Kidney capillary endothelial cell (primary cell): Measurements from ENCODE around the gene TTC17.
A peak's percentile ranks its signal among the peaks of the same experiment; 100 is the strongest.
"Not testable (repeated sequence)": the region's sequence is repeated elsewhere in the genome, so short reads cannot be mapped to it uniquely, and the experiment has no call there.

Source experiments
- DNase-seq: peaks from one replicate; pipeline ENCODE4 v3.0.0-alpha.2; 2018; ENCODE audit warnings: low spot score

The TTC17 gene

DNA sequence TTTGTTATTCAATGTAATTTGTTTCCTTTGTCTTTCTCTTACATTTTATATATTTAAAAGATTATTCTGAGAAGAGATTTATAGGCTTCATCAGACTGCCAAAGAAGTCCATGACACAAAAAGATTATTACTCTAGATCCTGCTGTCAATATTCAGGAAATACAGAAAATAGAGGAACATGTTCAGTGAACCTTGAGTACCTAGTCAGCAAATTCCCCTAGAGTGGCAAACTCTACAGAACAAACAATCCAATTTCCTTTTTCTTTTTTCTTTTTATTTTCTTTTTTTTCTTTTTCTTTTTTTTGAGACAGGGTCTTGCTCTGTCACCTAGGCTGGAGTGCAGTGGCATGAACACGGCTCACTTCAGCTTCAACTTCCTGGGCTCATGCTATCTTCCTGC lies 23.9 kb downstream of the TTC17 start:
- DNase-seq = no peak

- DNase-seq = no peak
Observed at GRCh38 chr11:43384393-43384792, 25.7 kb downstream of the TTC17 start.

GRCh38 chr11:43392713-43393112 lies 34.0 kb downstream of the TTC17 start:
- no peak for DNase-seq

- DNase-seq = no peak
Observed at GRCh38 chr11:43393765-43394355, 35.1 kb downstream of the TTC17 start.

- DNase-seq = no peak
Observed at GRCh38 chr11:43396617-43397016, 37.9 kb downstream of the TTC17 start.

GRCh38 chr11:43397251-43397650 lies 38.5 kb downstream of the TTC17 start:
- no peak for DNase-seq

DNA sequence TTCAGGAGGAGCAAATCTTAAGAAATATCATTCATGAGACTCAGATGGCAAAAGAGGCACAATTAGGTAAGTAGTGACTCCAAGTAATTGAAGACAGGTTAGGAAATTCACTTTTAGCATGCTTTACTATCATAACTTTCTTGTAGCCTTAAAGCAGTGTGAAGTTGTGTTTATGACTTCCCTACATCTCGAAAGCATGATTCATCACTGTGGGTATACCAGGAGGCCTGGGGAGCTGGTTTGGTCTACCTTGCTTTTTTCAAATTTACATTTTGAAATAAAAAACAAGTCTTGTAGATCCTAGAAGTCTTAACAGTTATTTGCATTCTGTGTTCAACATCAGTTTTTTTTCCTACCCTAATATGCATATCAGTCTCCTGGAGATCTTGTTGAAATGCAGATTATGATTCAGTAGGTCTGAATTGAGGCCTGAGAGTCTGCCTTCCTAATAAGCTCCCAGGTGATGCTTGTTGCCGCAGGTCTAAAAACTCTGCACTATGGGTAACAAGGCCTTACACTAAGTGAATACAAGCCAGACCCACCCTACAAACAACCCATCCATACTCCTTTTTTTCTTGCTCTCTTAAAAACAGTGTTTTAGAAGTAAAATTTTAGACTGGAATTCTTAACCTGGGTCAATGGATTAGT lies 41.4 kb downstream of the TTC17 start:
- DNase-seq = no peak

DNA sequence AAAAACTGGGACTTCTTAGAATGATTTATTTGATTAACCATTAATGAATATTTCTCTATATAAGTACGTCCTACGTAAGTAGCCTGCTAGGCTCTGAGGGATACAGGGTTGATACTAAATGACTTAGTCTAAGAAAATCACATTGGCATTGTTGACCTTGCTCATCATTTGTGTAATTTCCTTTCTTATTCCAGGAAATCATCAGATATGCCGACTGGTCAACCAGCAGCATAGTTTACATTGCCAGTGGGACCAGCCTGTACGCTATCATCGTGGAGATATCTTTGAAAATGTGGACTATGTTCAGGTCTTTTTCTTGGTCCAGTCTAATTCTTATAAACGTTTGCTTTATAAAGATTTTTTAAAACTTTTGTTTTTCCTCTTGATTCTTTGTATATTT lies 42.5 kb downstream of the TTC17 start:
- DNase-seq = no peak

GRCh38 chr11:43401811-43402210 lies 43.1 kb downstream of the TTC17 start:
- DNase-seq = not testable (repeated sequence)

GRCh38 chr11:43403357-43404231 lies 44.9 kb downstream of the TTC17 start:
- no peak for DNase-seq

- no peak for DNase-seq
Observed at GRCh38 chr11:43404406-43404805, 45.7 kb downstream of the TTC17 start.

GRCh38 chr11:43404836-43405479 lies 46.2 kb downstream of the TTC17 start:
- no peak for DNase-seq

GRCh38 chr11:43408277-43408676 lies 49.6 kb downstream of the TTC17 start:
- DNase-seq = no peak

GRCh38 chr11:43410394-43410793 lies 51.7 kb downstream of the TTC17 start:
- DNase-seq = no peak

DNA sequence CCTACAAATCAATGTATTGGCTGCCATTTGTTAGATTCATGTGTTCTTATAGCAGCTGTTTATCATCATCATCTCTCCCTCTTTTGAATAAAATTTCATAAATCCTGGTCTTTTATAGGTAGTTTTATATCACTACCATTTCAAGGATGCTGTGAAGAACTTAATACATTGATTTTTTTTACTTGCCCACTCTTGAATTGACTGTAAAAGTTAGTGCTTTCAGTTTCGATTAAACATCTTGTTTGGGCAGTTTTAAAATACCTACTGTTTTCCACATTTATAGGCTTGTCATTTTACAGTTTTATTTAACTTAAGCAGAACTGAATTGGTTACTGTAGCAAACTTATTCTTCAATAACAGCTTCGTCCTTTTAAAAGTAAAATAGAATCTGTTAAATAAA lies 59.5 kb downstream of the TTC17 start:
- no peak for DNase-seq

- DNase-seq = peak; percentile 50
Observed at GRCh38 chr11:43419460-43419859, 60.7 kb downstream of the TTC17 start.

- DNase-seq = peak; percentile 9
Observed at GRCh38 chr11:43427971-43428370, 69.3 kb downstream of the TTC17 start.

DNA sequence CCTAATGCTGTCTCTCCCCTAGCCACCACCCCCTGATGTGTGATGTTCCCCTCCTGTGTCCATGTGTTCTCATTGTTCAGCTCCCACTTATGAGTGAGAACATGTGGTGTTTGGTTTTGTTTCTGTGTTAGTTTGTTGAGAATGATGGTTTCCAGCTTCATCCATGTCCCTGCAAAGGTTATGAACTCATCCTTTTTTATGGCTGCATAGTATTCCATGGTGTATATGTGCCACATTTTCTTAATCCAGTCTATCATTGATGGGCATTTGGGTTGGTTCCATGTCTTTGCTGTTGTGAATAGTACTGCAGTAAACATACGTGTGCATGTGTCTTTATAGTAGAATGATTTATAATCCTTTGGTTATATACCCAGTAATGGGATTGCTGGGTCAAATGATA lies 72.2 kb downstream of the TTC17 start:
- not testable (repeated sequence) for DNase-seq

- DNase-seq = no peak
Observed at GRCh38 chr11:43434893-43435292, 76.2 kb downstream of the TTC17 start.

- no peak for DNase-seq
Observed at GRCh38 chr11:43440486-43440885, 81.8 kb downstream of the TTC17 start.

- no peak for DNase-seq
Observed at GRCh38 chr11:43443811-43444210, 85.1 kb downstream of the TTC17 start.

- no peak for DNase-seq
Observed at GRCh38 chr11:43447151-43447550, 88.4 kb downstream of the TTC17 start.

GRCh38 chr11:43458486-43458885 lies 99.8 kb downstream of the TTC17 start:
- no peak for DNase-seq
